ENCODE results near the gene FYB2. TPM values are rescaled to one million over a fixed set of nuclear protein-coding genes. Genes with fewer than 3 reads are reported as not detected.

FYB2 gene
- total RNA-seq, 1 experiment from 2014 or later = not detected

DNA sequence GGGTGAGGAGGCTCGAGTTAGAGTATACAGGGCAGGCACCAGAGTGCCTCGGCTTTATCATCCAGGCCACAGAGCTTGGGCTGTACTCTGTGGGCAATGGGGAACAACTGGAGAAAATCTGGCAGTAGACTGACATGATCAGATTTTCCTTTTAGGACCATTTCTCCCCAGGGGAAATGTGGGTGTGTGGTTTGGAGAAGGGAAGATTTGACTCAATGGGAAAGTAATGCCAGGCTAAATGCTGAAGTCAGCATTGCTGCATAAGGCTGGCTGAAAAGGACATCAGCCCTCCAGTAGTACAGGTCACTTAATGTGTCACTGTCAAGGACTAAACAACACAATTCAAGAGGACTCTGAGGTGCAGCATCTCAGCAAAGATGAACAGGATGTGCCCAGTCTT is 5.0 kb downstream of the FYB2 start:
- no peak for TF ChIP-seq CEBPB (IDR thresholded peaks at IDR 0.05; ENCODE audit: low read depth)
- TF ChIP-seq CBX3 (IDR thresholded peaks at IDR 0.05; ENCODE audit: low read depth) = no peak
- no peak for TF ChIP-seq JUND (IDR thresholded peaks at IDR 0.05)
- TF ChIP-seq TCF7L2 (IDR thresholded peaks at IDR 0.05; ENCODE audit: borderline replicate concordance, extremely low read depth, insufficient read depth, insufficient read length) = no peak
- TF ChIP-seq ZFX (IDR thresholded peaks at IDR 0.05) = no peak
- POLR2A ChIA-PET = no interaction called here
- no peak overlapping the region for H3K4me3 ChIP-seq (replicated peaks in 1 of 2; ENCODE audit: low read depth in 1 of 2, low read length in 2 of 2)

DNA sequence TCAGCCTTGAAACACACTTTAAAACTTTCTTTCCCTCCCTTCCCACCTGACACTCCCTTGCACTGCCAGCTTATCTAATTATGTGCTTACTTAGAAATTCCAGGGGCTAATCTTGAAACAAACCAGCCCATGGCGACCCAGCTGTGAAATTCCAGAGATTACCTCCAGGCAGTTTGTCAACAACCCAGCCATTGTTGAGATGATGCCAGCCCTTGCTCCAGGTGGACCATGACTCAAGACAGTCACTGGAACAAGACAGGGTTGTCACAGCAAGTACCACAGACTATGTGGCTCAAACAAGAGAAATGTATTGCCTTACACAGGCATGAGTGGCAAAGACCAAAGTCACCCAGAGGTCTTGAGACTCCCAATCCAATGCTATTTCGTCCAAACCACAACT is 7.9 kb downstream of the FYB2 start:
- no peak overlapping the region for H3K9ac ChIP-seq (ENCODE audit: low read length)
- H3K27me3 ChIP-seq (ENCODE audit: insufficient read depth, low read length) = peaks cover 18% of the 10 kb centered on the region
- no peak overlapping the region for H3K27ac ChIP-seq (ENCODE audit: low read depth, low read length)
- no TSS peak for BruUV-seq (replicated peaks)
- DNase-seq (ENCODE audit: low read depth, low spot score) = no peak
- H4K20me1 ChIP-seq (ENCODE audit: insufficient read depth) = no peaks in the 10 kb centered on the region
- no peaks in the 10 kb centered on the region for H3K79me2 ChIP-seq (ENCODE audit: insufficient read depth, low read length)
- H3K9me2 ChIP-seq (ENCODE audit: insufficient read depth) = no peaks in the 10 kb centered on the region
- H3K4me1 ChIP-seq (ENCODE audit: control insufficient read depth in 1 of 2, insufficient read depth in 2 of 2, low read length in 2 of 2) = no peaks in the 10 kb centered on the region
- ChIA-PET RAD21 (ENCODE audit: low non-redundant PET in 1 of 2, low total read pairs in 2 of 2, uncharacterized antibody in 2 of 2, unreplicated experiment in 2 of 2) (no interaction called here), POLR2A (no interaction called here), CTCF (interaction anchor here (1.2 kb wide), 1 partner anchor 10 kb away, joined by 4 read pairs; no protein-coding TSS in a partner anchor)
- intact Hi-C loops (cut with micrococcal nuclease) = no loop called here
- ATAC-seq = no peak
- H3K9me3 ChIP-seq (ENCODE audit: control insufficient read depth in 1 of 2, insufficient read depth in 1 of 2, low read depth in 1 of 2, low read length in 2 of 2) = no peaks in the 10 kb centered on the region
- H3K4me2 ChIP-seq (ENCODE audit: low read length) = no peak overlapping the region
- H3K4me3 ChIP-seq (replicated peaks in 1 of 2; ENCODE audit: low read depth in 1 of 2, low read length in 2 of 2) = no peak overlapping the region
- H2AFZ ChIP-seq (ENCODE audit: low read depth, low read length, poor library complexity, severe bottlenecking) = no peak overlapping the region
- H3K36me3 ChIP-seq (ENCODE audit: control insufficient read depth in 1 of 2, insufficient read depth in 2 of 2, low read length in 2 of 2) = no peaks in the 10 kb centered on the region
- TF ChIP-seq ZBTB33 (IDR thresholded peaks at IDR 0.05; ENCODE audit: extremely low read depth, insufficient replicate concordance, low read length) (no peak), EZH2 (IDR thresholded peaks at IDR 0.05) (no peak), SP1 (IDR thresholded peaks at IDR 0.05; ENCODE audit: low read depth) (no peak), POLR2A (IDR thresholded peaks at IDR 0.05; ENCODE audit: borderline replicate concordance, extremely low read depth, insufficient read depth, insufficient read length) (no peak), SRF (IDR thresholded peaks at IDR 0.05; ENCODE audit: low read depth) (no peak), JUND (IDR thresholded peaks at IDR 0.05) (no peak), YY1 (IDR thresholded peaks at IDR 0.05; ENCODE audit: extremely low read depth, insufficient replicate concordance, low read depth, low read length) (no peak), EGR1 (IDR thresholded peaks at IDR 0.05; ENCODE audit: low read depth) (no peak), ELF1 (IDR thresholded peaks at IDR 0.05; ENCODE audit: borderline replicate concordance, low read depth) (no peak), CEBPB (IDR thresholded peaks at IDR 0.05; ENCODE audit: low read depth) (no peak), RAD21 (IDR thresholded peaks at IDR 0.05; ENCODE audit: low read depth) (no peak), FOSL1 (IDR thresholded peaks at IDR 0.05; ENCODE audit: low read depth) (no peak), POLR2AphosphoS5 (IDR thresholded peaks at IDR 0.05; ENCODE audit: low read depth, low read length) (no peak), SIN3A (IDR thresholded peaks at IDR 0.05; ENCODE audit: low read depth) (no peak)
- TF ChIP-seq, protein P1, sequence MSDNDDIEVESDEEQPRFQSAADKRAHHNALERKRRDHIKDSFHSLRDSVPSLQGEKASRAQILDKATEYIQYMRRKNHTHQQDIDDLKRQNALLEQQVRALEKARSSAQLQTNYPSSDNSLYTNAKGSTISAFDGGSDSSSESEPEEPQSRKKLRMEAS (IDR thresholded peaks at IDR 0.05) = no peak
- TF ChIP-seq, protein P2, sequence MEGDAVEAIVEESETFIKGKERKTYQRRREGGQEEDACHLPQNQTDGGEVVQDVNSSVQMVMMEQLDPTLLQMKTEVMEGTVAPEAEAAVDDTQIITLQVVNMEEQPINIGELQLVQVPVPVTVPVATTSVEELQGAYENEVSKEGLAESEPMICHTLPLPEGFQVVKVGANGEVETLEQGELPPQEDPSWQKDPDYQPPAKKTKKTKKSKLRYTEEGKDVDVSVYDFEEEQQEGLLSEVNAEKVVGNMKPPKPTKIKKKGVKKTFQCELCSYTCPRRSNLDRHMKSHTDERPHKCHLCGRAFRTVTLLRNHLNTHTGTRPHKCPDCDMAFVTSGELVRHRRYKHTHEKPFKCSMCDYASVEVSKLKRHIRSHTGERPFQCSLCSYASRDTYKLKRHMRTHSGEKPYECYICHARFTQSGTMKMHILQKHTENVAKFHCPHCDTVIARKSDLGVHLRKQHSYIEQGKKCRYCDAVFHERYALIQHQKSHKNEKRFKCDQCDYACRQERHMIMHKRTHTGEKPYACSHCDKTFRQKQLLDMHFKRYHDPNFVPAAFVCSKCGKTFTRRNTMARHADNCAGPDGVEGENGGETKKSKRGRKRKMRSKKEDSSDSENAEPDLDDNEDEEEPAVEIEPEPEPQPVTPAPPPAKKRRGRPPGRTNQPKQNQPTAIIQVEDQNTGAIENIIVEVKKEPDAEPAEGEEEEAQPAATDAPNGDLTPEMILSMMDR (IDR thresholded peaks at IDR 0.05 in 2 of 3, conservative IDR thresholded peaks at IDR 0.05 in 1 of 3; ENCODE audit: borderline replicate concordance in 1 of 3, insufficient read depth in 1 of 3, low read depth in 2 of 3, low read length in 2 of 3) = no peak

More for the DNA sequence above, 5.0 kb downstream of the FYB2 start:
- Histone ChIP-seq H3K27ac (ENCODE audit: low read depth, low read length) (no peak overlapping the region), H2AFZ (ENCODE audit: low read depth, low read length, poor library complexity, severe bottlenecking) (no peak overlapping the region), H4K20me1 (ENCODE audit: insufficient read depth) (no peaks in the 10 kb centered on the region), H3K79me2 (ENCODE audit: insufficient read depth, low read length) (no peaks in the 10 kb centered on the region), H3K9me2 (ENCODE audit: insufficient read depth) (no peaks in the 10 kb centered on the region), H3K4me2 (ENCODE audit: low read length) (no peak overlapping the region), H3K4me1 (ENCODE audit: control insufficient read depth in 1 of 2, insufficient read depth in 2 of 2, low read length in 2 of 2) (no peaks in the 10 kb centered on the region), H3K27me3 (ENCODE audit: insufficient read depth, low read length) (peaks cover 18% of the 10 kb centered on the region), H3K36me3 (ENCODE audit: control insufficient read depth in 1 of 2, insufficient read depth in 2 of 2, low read length in 2 of 2) (no peaks in the 10 kb centered on the region), H3K9ac (ENCODE audit: low read length) (no peak overlapping the region), H3K9me3 (ENCODE audit: control insufficient read depth in 1 of 2, insufficient read depth in 1 of 2, low read depth in 1 of 2, low read length in 2 of 2) (no peaks in the 10 kb centered on the region)
- RAD21 ChIA-PET (ENCODE audit: low non-redundant PET in 1 of 2, low total read pairs in 2 of 2, uncharacterized antibody in 2 of 2, unreplicated experiment in 2 of 2) = no interaction called here
- DNase-seq (ENCODE audit: low read depth, low spot score) (no peak), ATAC-seq (no peak)
- intact Hi-C loops (cut with micrococcal nuclease) = no loop called here
- CTCF ChIA-PET = no interaction called here
- BruUV-seq (replicated peaks) = no TSS peak
